Panc1 (cell line): ENCODE data around the gene CLEC4A. TPM values are rescaled to one million over a fixed set of nuclear protein-coding genes. Genes with fewer than 3 reads are reported as not detected.
"Not testable (repeated sequence)": the region's sequence is repeated elsewhere in the genome, so short reads cannot be mapped to it uniquely, and the experiment has no call there.

Experiments used
- ATAC-seq: fragments of 200-7000 bp; cut with Tn5 transposase; 2 replicates; pipeline ENCODE4 v1.9.1; 2020; ENCODE audit warnings: mild to moderate bottlenecking, moderate library complexity
- BruUV-seq: library from RNA; stranded (reverse); fragments of 400-500 nt; replicated peaks from 2 replicates; lab custom pipeline; 2021; lab: Mats Ljungman, UMichigan
- CTCF ChIA-PET: fragments of 300-600 bp; sonication (Branson Sonifier 250); formaldehyde crosslinking; loops from one replicate; lab custom pipeline; 2022; ENCODE audit warnings: antibody characterized with exemption; lab: Charles Lee
- POLR2A ChIA-PET: fragments of 300-600 bp; sonication (Branson Sonifier 250); formaldehyde crosslinking; loops from one replicate; lab custom pipeline; 2022; ENCODE audit warnings: antibody characterized with exemption; lab: Charles Lee
- DNase-seq: peaks from one replicate; pipeline ENCODE4 v3.0.0-alpha.2; 2010; ENCODE audit warnings: low read depth, low spot score
- H3K27ac ChIP-seq: 2 replicates; pipeline ENCODE4 v1.5.1; 2011; ENCODE audit warnings: mild to moderate bottlenecking, low read length, inconsistent platforms
- H3K27me3 ChIP-seq: fragments of 200-500 bp; sonication (Bioruptor generic); 2 replicates; pipeline ENCODE4 v1.6.0; 2014; ENCODE audit warnings: low read length, inconsistent platforms; ENCODE audit not compliant: control insufficient read depth, insufficient read depth
- H3K36me3 ChIP-seq: fragments of 200-500 bp; sonication (Bioruptor generic); 2 replicates; pipeline ENCODE4 v1.5.1; 2014; ENCODE audit warnings: inconsistent platforms, mild to moderate bottlenecking, low read length, moderate library complexity; ENCODE audit not compliant: control insufficient read depth, insufficient read depth
- H3K4me1 ChIP-seq: 2 replicates; pipeline ENCODE4 v1.5.1; 2011; ENCODE audit warnings: inconsistent platforms, mild to moderate bottlenecking, low read length, moderate library complexity; ENCODE audit not compliant: control insufficient read depth, insufficient read depth
- H3K4me3 ChIP-seq, 2 experiments: 2 replicates each; pipeline ENCODE4 v1.5.1; 2011 to 2012; ENCODE audit warnings: low read depth in 2 of 2, low read length in 2 of 2, mild to moderate bottlenecking in 2 of 2, inconsistent platforms in 1 of 2, moderate library complexity in 1 of 2
- H3K9me3 ChIP-seq: fragments of 200-500 bp; sonication (Bioruptor generic); 2 replicates; pipeline ENCODE4 v1.5.1; 2014; ENCODE audit warnings: low read depth, mild to moderate bottlenecking, inconsistent platforms, low read length, moderate library complexity; ENCODE audit not compliant: control insufficient read depth, insufficient read depth
- POLR2AphosphoS5 ChIP-seq: IDR thresholded peaks from 2 replicates; pipeline ENCODE4 v1.6.1; 2012; ENCODE audit warnings: mild to moderate bottlenecking, low read depth, low read length, moderate library complexity
- REST ChIP-seq, 2 experiments: IDR thresholded peaks; 2 replicates each; pipeline ENCODE4 v1.6.1; 2011 to 2012; ENCODE audit warnings: low read depth in 2 of 2, control low read depth in 1 of 2, low read length in 1 of 2, mild to moderate bottlenecking in 1 of 2, moderate library complexity in 1 of 2; ENCODE audit not compliant: insufficient read depth in 1 of 2
- SIN3A ChIP-seq: IDR thresholded peaks from 2 replicates; pipeline ENCODE4 v1.6.1; 2012; ENCODE audit warnings: low read depth, mild to moderate bottlenecking, low read length, moderate library complexity, borderline replicate concordance; ENCODE audit not compliant: insufficient read depth
- TCF7L2 ChIP-seq: IDR thresholded peaks from 2 replicates; pipeline ENCODE4 v1.6.1; 2011; ENCODE audit warnings: mild to moderate bottlenecking, low read depth, low read length, inconsistent platforms
- in situ Hi-C: cut with HindIII; loops from 2 replicates; pipeline ENCODE4 v1.10.0; 2016; ENCODE audit warnings: low sequenced_read_pairs, low pct_unique_long_range_greater_than_20kb
- intact Hi-C: fragments of 100-400 bp; cut with micrococcal nuclease; formaldehyde crosslinking; loops from one replicate; pipeline ENCODE4 v1.10.0; 2022; ENCODE audit not compliant: unreplicated experiment
- total RNA-seq: library from RNA; stranded (reverse); gene quantifications from one replicate; pipeline ENCODE4 v1.2.1, GENCODE V29; 2021; ENCODE audit not compliant: unreplicated experiment
- TF ChIP-seq, protein P1 (sequence below): fragments of 450-650 bp; IDR thresholded peaks from 2 replicates; pipeline ENCODE4 v1.5.1; 2017; ENCODE audit warnings: mild to moderate bottlenecking

The CLEC4A gene
- total RNA-seq, 1 experiment from 2014 or later = 0.33 TPM

- ATAC-seq (no peak), DNase-seq (no peak)
- Histone ChIP-seq H3K4me1 (no peaks in the 10 kb centered on the region), H3K9me3 (no peaks in the 10 kb centered on the region), H3K27ac (no peak overlapping the region), H3K36me3 (peaks cover 7% of the 10 kb centered on the region), H3K27me3 (no peaks in the 10 kb centered on the region), H3K4me3 (no peak overlapping the region)
- no peak for TF ChIP-seq TCF7L2
- TF ChIP-seq, protein P1, sequence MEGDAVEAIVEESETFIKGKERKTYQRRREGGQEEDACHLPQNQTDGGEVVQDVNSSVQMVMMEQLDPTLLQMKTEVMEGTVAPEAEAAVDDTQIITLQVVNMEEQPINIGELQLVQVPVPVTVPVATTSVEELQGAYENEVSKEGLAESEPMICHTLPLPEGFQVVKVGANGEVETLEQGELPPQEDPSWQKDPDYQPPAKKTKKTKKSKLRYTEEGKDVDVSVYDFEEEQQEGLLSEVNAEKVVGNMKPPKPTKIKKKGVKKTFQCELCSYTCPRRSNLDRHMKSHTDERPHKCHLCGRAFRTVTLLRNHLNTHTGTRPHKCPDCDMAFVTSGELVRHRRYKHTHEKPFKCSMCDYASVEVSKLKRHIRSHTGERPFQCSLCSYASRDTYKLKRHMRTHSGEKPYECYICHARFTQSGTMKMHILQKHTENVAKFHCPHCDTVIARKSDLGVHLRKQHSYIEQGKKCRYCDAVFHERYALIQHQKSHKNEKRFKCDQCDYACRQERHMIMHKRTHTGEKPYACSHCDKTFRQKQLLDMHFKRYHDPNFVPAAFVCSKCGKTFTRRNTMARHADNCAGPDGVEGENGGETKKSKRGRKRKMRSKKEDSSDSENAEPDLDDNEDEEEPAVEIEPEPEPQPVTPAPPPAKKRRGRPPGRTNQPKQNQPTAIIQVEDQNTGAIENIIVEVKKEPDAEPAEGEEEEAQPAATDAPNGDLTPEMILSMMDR = no peak
- no peak for TF ChIP-seq REST (IDR thresholded peaks at IDR 0.05; ENCODE audit: insufficient read depth in 1 of 2, low read depth in 2 of 2, low read length in 1 of 2)
- TF ChIP-seq SIN3A = no peak
- no peak for TF ChIP-seq POLR2AphosphoS5
- in situ Hi-C loops (no loop called here), intact Hi-C loops (no loop called here)
- no TSS peak for BruUV-seq
- CTCF ChIA-PET = no interaction called here
- POLR2A ChIA-PET = interaction anchor here (0.7 kb wide), 1 partner anchor 52 kb away, joined by 6 read pairs; no protein-coding TSS in a partner anchor
These were observed 34.8 kb upstream of the CLEC4A start for GRCh38 chr12:8088574-8088973.

DNA sequence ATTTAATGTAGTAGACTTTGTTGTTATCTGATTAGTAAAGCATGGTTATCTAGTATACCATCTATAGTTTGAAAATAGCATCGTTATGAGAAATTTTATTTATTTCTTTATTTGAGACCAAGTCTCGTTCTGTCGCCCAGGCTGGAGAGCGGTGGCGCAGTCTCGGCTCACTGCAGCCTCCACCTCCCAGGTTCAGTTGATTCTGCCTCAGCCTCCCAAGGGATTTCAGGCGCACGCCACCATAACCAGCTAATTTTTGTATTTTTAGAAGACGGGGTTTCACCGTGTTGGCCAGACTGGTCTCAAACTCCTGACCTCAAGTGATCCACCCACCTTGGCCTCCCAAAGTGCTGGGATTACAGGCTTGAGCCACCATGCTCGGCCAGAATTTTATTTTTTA is 34.1 kb upstream of the CLEC4A start:
- H3K4me3 ChIP-seq, intact Hi-C loops, ATAC-seq, H3K27me3 ChIP-seq, POLR2A ChIA-PET, CTCF ChIA-PET, H3K36me3 ChIP-seq, in situ Hi-C loops, DNase-seq, BruUV-seq, H3K9me3 ChIP-seq, H3K4me1 ChIP-seq, H3K27ac ChIP-seq: not testable (repeated sequence)

- Histone ChIP-seq H3K27ac (no peak overlapping the region), H3K4me1 (no peaks in the 10 kb centered on the region), H3K27me3 (no peaks in the 10 kb centered on the region), H3K9me3 (no peaks in the 10 kb centered on the region), H3K36me3 (peaks cover 7% of the 10 kb centered on the region), H3K4me3 (no peak overlapping the region)
- ATAC-seq = no peak
- no peak for DNase-seq
- TF ChIP-seq, protein P1 = no peak
- no peak for TF ChIP-seq REST (IDR thresholded peaks at IDR 0.05; ENCODE audit: insufficient read depth in 1 of 2, low read depth in 2 of 2, low read length in 1 of 2)
- TF ChIP-seq POLR2AphosphoS5 = no peak
- no peak for TF ChIP-seq SIN3A
- no peak for TF ChIP-seq TCF7L2
- intact Hi-C loops = no loop called here
- no TSS peak for BruUV-seq
- ChIA-PET CTCF (no interaction called here), POLR2A (no interaction called here)
- in situ Hi-C loops = no loop called here
These were observed 33.7 kb upstream of the CLEC4A start for GRCh38 chr12:8089716-8090115.
